ENCODE measurements around the gene CHCHD2.
"Not testable (repeated sequence)": the region's sequence is repeated elsewhere in the genome, so short reads cannot be mapped to it uniquely, and the experiment has no call there.

The CHCHD2 gene

GRCh38 chr7:56106108-56107073 lies at the start of gene CHCHD2:
Gene CHCHD2 (minus strand): TSS chr7:56106476. CDS start chr7:56106413, 63 bp downstream.
- peak; percentile 100 for DNase-seq

GRCh38 chr7:56131062-56131461 lies 24.8 kb upstream of the CHCHD2 start:
- DNase-seq: not testable (repeated sequence)

GRCh38 chr7:56127241-56127975 lies 21.1 kb upstream of the CHCHD2 start:
- no peak for DNase-seq

DNA sequence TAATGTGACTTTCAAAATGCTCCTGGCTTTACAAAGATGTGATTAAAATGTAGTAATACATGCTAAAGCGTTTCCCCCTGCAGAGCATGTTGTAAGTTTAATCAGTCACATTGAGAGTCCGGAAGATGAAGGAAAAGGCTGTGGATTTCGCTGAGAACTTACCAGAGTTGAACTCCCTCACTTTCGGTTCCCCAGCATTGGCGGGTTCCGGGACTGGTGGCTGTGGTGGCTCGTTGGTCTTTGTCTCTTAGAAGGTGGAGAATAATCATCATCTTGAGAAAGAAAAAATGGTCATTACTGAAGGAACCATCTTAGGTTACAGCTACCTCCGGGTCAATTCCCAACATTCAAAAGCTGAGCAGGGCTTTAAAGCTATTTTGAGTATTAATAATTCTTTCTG lies 19.6 kb upstream of the CHCHD2 start:
- no peak for DNase-seq

- no peak for DNase-seq
These were observed 18.7 kb upstream of the CHCHD2 start for GRCh38 chr7:56124981-56125380.

GRCh38 chr7:56121440-56121839 lies 15.2 kb upstream of the CHCHD2 start:
- DNase-seq: no peak

- DNase-seq: no peak
These were observed 9.7 kb upstream of the CHCHD2 start, which contains the start of gene NUPR2 for GRCh38 chr7:56115852-56116538. Gene NUPR2 (minus strand): TSS chr7:56116417. CDS start chr7:56116314, 103 bp downstream.

GRCh38 chr7:56112244-56112643 lies 6.0 kb upstream of the CHCHD2 start:
- DNase-seq: not testable (repeated sequence)

DNA sequence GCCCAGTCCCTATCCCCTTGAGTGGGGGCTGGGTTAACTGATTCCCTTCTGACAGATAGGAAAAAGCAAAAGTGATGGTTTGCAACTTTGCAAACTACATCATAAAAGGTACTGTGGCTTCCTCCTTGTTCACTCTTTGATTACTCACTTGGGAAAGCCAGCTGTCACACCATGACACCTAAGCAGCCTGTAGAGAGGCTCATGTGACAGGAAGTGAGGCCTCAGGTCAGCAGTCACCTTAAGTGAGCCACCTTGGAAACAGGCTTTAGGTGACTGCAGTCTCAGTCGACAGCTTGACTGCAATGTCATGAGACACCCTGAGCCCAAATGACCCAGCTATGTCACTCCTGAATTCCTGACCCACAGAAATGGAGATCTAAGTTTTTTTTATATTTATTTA lies 4.3 kb upstream of the CHCHD2 start:
- DNase-seq: no peak

GRCh38 chr7:56107954-56108258 lies 1.6 kb upstream of the CHCHD2 start:
- no peak for DNase-seq

DNA sequence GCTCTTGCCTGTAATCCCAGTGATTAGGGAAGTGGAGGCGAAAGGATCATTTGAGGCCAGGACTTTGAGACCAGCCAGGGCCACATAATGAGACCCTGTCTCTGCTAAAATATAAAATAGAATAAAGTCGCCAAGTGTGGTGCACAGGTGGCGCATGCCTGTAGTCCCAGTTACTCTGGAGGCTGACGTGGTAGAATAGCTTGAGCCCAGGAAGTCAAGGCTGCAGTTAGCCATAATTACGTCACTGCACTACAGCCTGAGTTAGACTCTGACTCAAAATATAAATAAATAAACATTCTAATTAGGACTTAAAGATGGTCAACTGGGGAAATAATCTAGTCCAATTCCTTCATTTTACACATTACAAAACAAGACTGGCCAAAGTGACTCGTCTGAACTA lies 768 bp downstream of the CHCHD2 start:
- DNase-seq: peak; percentile 30

DNA sequence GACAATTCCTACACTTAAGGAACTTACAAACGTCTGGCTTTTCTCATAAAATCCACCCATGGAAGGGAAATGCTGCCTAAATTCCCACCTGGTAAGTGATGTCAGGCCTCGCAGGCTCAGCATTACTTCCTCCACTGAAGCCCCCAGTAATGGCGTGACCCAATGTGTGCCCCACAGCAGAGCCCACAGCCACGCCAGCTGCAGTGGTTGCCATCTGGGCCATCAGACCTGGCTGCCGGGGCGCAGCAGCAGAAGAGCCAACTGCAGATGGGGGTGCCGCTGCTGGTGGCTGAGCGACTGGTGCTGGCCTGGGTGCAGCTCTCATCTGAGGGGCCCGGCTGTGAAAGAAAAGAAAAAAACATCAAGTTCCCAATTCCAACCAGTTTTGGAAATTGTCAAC lies 2.1 kb downstream of the CHCHD2 start:
- DNase-seq: not testable (repeated sequence)

DNA sequence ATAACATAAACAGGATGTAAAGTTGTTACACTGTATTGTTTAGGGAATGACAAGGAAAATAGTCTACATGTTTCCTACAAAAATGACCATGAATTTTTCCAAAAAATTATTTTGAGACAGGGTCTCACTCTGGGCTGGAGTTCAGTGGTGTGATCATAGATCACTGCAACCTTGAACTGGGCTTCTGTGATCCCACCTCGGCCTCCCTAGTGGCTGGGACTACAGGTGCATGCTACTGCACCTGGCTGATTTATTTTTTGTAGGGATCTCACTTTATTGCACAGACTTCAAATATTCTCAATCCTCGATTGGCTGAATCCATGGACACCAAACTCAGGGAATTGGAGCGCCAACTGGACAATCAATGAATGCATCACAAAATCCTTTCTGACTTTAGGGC lies 6.6 kb downstream of the CHCHD2 start:
- no peak for DNase-seq

DNA sequence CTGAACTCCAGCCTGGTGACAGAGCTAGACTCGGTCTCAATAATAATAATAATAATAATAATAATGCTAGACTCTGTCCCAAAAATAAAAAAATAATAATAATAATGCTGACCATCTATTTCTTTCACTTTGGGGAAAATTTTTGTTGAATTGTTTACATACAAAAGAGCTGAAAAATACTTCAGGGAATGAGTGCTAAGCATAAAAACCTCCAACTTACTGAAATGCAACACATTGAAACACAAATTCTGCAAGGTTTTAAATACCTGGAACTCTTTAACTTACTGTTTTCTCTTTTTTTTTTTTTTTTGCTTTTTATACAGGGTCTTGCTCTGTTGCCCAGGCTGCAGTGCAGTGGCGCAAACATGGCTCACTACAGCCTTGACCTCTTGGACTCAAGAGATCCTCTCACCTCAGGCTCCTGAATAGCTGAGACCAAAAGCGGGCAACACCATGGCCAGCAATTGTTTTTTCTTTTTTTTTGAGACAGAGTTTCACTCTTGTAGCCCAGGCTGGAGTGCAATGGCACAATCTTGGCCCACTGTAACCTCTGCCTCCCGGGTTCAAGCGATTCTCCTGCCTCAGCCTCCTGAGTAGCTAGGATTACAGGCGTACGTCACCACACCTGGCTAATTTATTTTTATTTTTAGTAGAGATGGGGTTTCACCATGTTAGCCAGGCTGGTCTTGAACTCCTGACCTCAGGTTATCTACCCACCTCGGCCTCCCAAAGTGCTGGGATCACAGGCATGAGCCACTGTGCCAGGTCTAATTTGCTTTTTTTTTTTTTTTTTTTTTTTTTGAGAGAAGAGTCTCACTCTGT lies 7.9 kb downstream of the CHCHD2 start:
- not testable (repeated sequence) for DNase-seq

GRCh38 chr7:56097700-56098099 lies 8.6 kb downstream of the CHCHD2 start:
- no peak for DNase-seq

DNA sequence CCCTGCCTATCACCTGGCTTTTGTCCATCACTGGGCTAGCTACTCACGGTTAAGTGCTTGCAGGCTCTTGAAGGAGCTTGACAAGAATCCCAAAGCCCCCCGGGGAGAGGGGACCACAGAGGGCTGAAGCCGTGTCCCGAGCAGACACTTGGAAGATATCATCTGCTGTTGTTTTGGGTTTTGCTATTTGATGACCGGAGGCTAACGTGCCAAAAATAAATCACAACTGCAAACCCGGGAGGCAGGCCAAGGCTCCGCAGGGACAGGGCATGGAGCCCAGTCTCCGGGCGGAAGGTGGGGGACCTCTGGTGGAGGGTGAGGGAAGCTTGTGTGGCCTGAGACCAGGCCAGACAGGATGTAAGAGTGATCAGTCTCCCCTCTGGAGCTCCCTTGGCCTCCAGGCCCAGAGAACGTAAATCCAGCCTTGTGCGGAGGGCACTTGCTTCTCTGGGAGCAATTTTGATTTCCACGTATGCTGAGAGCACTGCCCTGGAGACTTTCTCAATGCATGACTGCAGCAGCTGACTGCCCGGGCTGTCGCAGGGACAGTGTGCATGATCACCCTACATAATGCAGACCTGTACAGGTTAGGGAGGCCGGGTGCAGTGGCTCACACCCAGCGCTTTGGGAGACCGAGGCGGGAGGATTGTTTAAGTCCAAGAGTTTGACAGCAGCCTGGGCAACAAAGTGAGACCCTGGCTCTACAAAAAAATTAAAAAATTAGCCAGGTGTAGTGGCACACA lies 13.3 kb downstream of the CHCHD2 start, which contains the start of gene PHKG1:
Gene PHKG1, minus strand, starts transcription at position 164 of the 743 bp plus-strand sequence. CDS start 4,011 bp downstream, outside the sequence.
- DNase-seq: peak; percentile 84

- not testable (repeated sequence) for DNase-seq
These were observed 13.9 kb downstream of the CHCHD2 start for GRCh38 chr7:56092388-56092787.

GRCh38 chr7:56091591-56091990 lies 14.7 kb downstream of the CHCHD2 start:
- no peak for DNase-seq

DNA sequence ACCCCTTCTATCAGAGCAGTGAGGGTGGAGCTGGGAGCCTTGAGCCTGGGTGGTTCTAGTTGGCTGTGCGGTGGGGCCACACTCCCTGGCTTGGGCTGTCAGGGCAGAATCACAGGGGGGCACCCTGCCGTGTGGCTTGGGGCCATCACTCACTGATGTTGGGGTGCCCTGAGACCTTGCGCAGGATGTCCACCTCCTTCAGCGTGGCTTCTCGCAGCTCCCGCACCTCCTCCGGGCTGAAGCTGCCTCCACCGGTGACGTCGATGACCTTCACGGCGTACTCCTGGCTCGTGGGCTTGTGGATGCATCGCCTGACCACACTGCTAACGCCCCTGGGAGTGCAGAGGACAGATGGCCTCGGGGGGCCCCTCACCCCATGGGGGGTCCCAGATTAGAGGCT lies 18.8 kb downstream of the CHCHD2 start:
- no peak for DNase-seq

DNA sequence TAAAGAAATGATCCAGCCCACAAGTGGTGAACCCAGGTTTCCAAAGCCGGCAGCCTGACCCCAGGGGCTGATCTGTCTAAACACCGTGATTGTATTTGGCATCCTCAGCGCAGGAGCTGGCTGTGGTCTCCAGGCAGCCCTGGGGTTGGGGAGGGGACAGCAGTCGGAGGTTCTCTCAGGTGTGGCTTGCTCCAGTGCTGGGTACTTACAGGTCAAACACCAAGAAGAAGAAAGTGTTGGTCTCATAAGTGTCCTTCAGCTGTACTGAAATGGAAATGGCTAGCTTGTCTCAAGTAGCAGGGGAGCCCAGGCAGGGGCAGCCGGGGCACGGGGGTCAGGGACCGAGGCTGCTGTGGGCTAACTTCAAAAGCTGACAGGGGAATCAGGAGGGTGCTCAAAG lies 19.5 kb downstream of the CHCHD2 start:
- DNase-seq: no peak

- DNase-seq: peak; percentile 84
These were observed 23.0 kb downstream of the CHCHD2 start for GRCh38 chr7:56083150-56083785.
